Testis (tissue), 3 donors: Measurements from ENCODE around the gene KRT36. TPM values are rescaled to one million over a fixed set of nuclear protein-coding genes. Genes with fewer than 3 reads are reported as not detected.

Experiments used
- DNase-seq: peaks from one replicate; pipeline ENCODE4 v3.0.0-alpha.2; 2019
- H3K27ac ChIP-seq, 2 donors: fragments of 200-600 bp; sonication (generic); one replicate each; pipeline ENCODE4 v1.5.1; 2019
- H3K27me3 ChIP-seq: fragments of 200-600 bp; sonication (generic); one replicate; pipeline ENCODE4 v1.5.1; 2019
- H3K36me3 ChIP-seq: fragments of 200-600 bp; sonication (generic); one replicate; pipeline ENCODE4 v1.5.1; 2017; ENCODE audit warnings: low read depth; ENCODE audit errors: missing control alignments
- H3K4me1 ChIP-seq: fragments of 200-600 bp; sonication (generic); one replicate; pipeline ENCODE4 v1.5.1; 2019
- H3K4me3 ChIP-seq, 2 donors: fragments of 200-600 bp; sonication (generic); one replicate each; pipeline ENCODE4 v1.5.1; 2017 to 2019
- H3K9me3 ChIP-seq: fragments of 200-600 bp; sonication (generic); one replicate; pipeline ENCODE4 v1.5.1; 2017
- CTCF ChIP-seq, 3 experiments: fragments of 450-650 bp in 2 of 3; fragments of 200-600 bp in 1 of 3; sonication (generic) in 1 of 3; IDR thresholded peaks; one replicate each; pipeline ENCODE4 v1.5.1; 2016 to 2019; ENCODE audit warnings: antibody characterized with exemption in 3 of 3, mild to moderate bottlenecking in 2 of 3, moderate library complexity in 1 of 3
- POLR2A ChIP-seq: fragments of 450-650 bp; IDR thresholded peaks from one replicate; pipeline ENCODE4 v1.6.1; 2017; ENCODE audit warnings: antibody characterized with exemption, mild to moderate bottlenecking, moderate library complexity
- WGBS, 2 donors: methylation state at CpG; one replicate each; pipeline ENCODE4 v1.1.5; 2018; 5-methylcytosine and 5-hydroxymethylcytosine counted together
- intact Hi-C: fragments of 100-400 bp; cut with DNase I; formaldehyde crosslinking; loops from one replicate; pipeline ENCODE4 v1.15.1; 2023; ENCODE audit warnings: low total_unique reads
- polyA plus RNA-seq: library from polyadenylated mRNA; stranded (reverse); fragments of 350-450 nt; fragmentation: Illumina TruSeq; extraction: RNeasy Lipid Tissue Mini Kit (QIAGEN cat#74804); gene quantifications from one replicate; pipeline ENCODE4 v1.2.3, GENCODE V29; 2014; ENCODE audit warnings: low read depth, low replicate concordance; ENCODE audit not compliant: insufficient read depth
- total RNA-seq, 2 donors: library from RNA; depleted of rRNA; stranded (reverse); fragments of >200 nt; gene quantifications; one replicate each; pipeline ENCODE4 v1.2.3, GENCODE V29; 2016

KRT36 gene
- total and polyA plus RNA-seq, 3 donors from 2014 or later, result 0.24 to 0.43 (median 0.24) TPM

- no peaks in the 10 kb centered on the region for H3K36me3 ChIP-seq
- H3K9me3 ChIP-seq, result no peaks in the 10 kb centered on the region
- H3K4me3 ChIP-seq, result no peak overlapping the region
- H3K27me3 ChIP-seq, result no peaks in the 10 kb centered on the region
- 82 to 89% methylated on average over 2 to 6 of the region's 6 CpGs for WGBS, 2 donors
- TF ChIP-seq CTCF (IDR thresholded peaks at IDR 0.05) (no peak), POLR2A (no peak)
- intact Hi-C loops, result loop anchor here (10.0 kb wide), 1 partner anchor 84 kb away; the partner anchor contains the start of gene KRT33B
- no peak overlapping the region for H3K27ac ChIP-seq
- no peak for DNase-seq
- no peaks in the 10 kb centered on the region for H3K4me1 ChIP-seq
Measured at GRCh38 chr17:41449008-41449407, 40.7 kb downstream of the KRT36 start.

GRCh38 chr17:41448506-41448905 is 41.2 kb downstream of the KRT36 start:
- H3K27ac ChIP-seq, result no peak overlapping the region
- WGBS, 2 donors, result 66 to 67% methylated on average over 2 of the region's 2 CpGs

GRCh38 chr17:41446806-41447205 is 42.9 kb downstream of the KRT36 start:
- H3K4me3 ChIP-seq, result no peak overlapping the region
- no peaks in the 10 kb centered on the region for H3K4me1 ChIP-seq
- no peak for TF ChIP-seq CTCF (IDR thresholded peaks at IDR 0.05)
- TF ChIP-seq POLR2A, result no peak
- H3K27ac ChIP-seq, result no peak overlapping the region
- H3K9me3 ChIP-seq, result no peaks in the 10 kb centered on the region
- H3K27me3 ChIP-seq, result no peaks in the 10 kb centered on the region
- H3K36me3 ChIP-seq, result no peaks in the 10 kb centered on the region
- WGBS, 2 donors, result 30 to 44% methylated on average over 2 of the region's 2 CpGs
- no peak for DNase-seq
- intact Hi-C loops, result loop anchor here (10.0 kb wide), 1 partner anchor 82 kb away; the partner anchor contains the start of gene KRT33B

More at GRCh38 chr17:41448506-41448905, 41.2 kb downstream of the KRT36 start:
- Histone ChIP-seq H3K4me1 (no peaks in the 10 kb centered on the region), H3K36me3 (no peaks in the 10 kb centered on the region), H3K27me3 (no peaks in the 10 kb centered on the region), H3K9me3 (no peaks in the 10 kb centered on the region), H3K4me3 (no peak overlapping the region)
- intact Hi-C loops, result loop anchor here (10.0 kb wide), 1 partner anchor 84 kb away; the partner anchor contains the start of gene KRT33B
- no peak for DNase-seq
- TF ChIP-seq CTCF (IDR thresholded peaks at IDR 0.05), result no peak
- no peak for TF ChIP-seq POLR2A

- intact Hi-C loops, result loop anchor here (10.0 kb wide), 1 partner anchor 80 kb away; the partner anchor contains the start of gene KRT33B
- Histone ChIP-seq H3K27me3 (no peaks in the 10 kb centered on the region), H3K36me3 (no peaks in the 10 kb centered on the region), H3K9me3 (no peaks in the 10 kb centered on the region), H3K4me1 (no peaks in the 10 kb centered on the region), H3K4me3 (no peak overlapping the region), H3K27ac (no peak overlapping the region)
- TF ChIP-seq POLR2A, result no peak
- TF ChIP-seq CTCF (IDR thresholded peaks at IDR 0.05), result no peak
- 61% methylated on average over 3 of the region's 3 CpGs for WGBS, 2 donors
- DNase-seq, result no peak
Measured at GRCh38 chr17:41444640-41445039, 45.1 kb downstream of the KRT36 start.

- intact Hi-C loops, result loop anchor here (10.0 kb wide), 1 partner anchor 79 kb away; the partner anchor contains the start of gene KRT33B
- H3K36me3 ChIP-seq, result no peaks in the 10 kb centered on the region
- no peaks in the 10 kb centered on the region for H3K9me3 ChIP-seq
- no peak overlapping the region for H3K27ac ChIP-seq
- 78 to 79% methylated on average over 1 of the region's 1 CpG for WGBS, 2 donors
- no peak overlapping the region for H3K4me3 ChIP-seq
- no peak for DNase-seq
- H3K27me3 ChIP-seq, result no peaks in the 10 kb centered on the region
- H3K4me1 ChIP-seq, result no peaks in the 10 kb centered on the region
- TF ChIP-seq CTCF (IDR thresholded peaks at IDR 0.05), result no peak
Measured at GRCh38 chr17:41444186-41444585, 45.5 kb downstream of the KRT36 start.
